Fibroblast of the aortic adventitia (primary cell): ENCODE data around the gene MSH3. TPM values are rescaled to one million over a fixed set of nuclear protein-coding genes. Genes with fewer than 3 reads are reported as not detected.

ENCODE experiments used
- DNase-seq: peaks from one replicate; pipeline ENCODE4 v3.0.0-alpha.2; 2010; ENCODE audit warnings: low read depth
- H3K4me3 ChIP-seq: 2 replicates; pipeline ENCODE4 v1.5.1; 2011; ENCODE audit warnings: low read depth, mild to moderate bottlenecking, control low read depth, low read length, moderate library complexity
- CTCF ChIP-seq: IDR thresholded peaks from 2 replicates; pipeline ENCODE4 v1.5.1; 2011; ENCODE audit warnings: mild to moderate bottlenecking, low read length, control low read depth, inconsistent platforms; ENCODE audit not compliant: insufficient read depth
- total RNA-seq: library from RNA; depleted of rRNA; stranded (reverse); fragments of >200 nt; gene quantifications from 2 replicates; pipeline ENCODE4 v1.2.3, GENCODE V29; 2012; ENCODE audit warnings: low replicate concordance

MSH3 gene
- total RNA-seq, 1 donor, result 25.0 TPM

GRCh38 chr5:80762573-80762972 is 108.1 kb downstream of the MSH3 start:
- TF ChIP-seq CTCF, result no peak
- DNase-seq, result no peak
- H3K4me3 ChIP-seq, result no peak overlapping the region

DNA sequence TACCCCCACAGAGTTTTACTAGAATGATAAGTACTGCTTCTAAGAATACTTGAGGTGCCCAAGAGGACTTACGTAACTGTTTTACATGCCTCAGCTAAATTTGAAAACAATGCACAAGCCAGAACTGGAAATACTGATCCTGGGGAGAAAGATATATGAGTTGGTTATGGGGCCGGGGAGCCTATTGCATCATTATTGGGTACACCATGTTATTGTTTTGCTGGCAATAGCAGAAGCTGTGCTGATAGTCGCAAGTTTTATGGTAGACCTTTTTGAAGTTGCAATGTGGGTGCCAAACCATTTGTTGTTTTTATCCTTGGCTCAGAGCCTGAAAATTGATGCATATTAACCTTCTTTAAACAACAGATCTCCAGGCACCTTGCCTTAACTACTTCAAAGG is 108.8 kb downstream of the MSH3 start:
- peak; percentile 14 for DNase-seq
- no peak for TF ChIP-seq CTCF
- H3K4me3 ChIP-seq, result no peak overlapping the region

- no peak overlapping the region for H3K4me3 ChIP-seq
- no peak for TF ChIP-seq CTCF
- no peak for DNase-seq
Observed at GRCh38 chr5:80763873-80764647, 109.6 kb downstream of the MSH3 start.

DNA sequence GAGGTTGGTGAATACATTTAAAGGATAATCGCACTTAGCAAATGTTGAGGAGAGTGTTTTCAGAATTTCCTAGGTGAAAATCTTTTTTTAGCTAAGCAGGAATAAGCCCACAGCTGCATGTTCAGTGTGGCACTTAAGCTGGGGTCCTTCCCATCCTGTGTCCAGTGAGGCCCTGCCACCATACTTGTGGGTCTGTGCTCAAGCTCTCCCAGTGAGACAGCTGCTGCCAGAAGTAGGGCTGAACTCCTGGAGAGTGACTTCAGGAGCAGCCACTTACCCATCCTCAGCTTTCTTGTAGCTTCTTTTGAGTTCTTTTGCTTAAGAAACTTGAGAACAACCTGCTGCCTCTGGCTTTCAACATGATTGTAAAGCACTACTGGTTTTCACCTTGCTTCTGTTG is 110.3 kb downstream of the MSH3 start:
- no peak overlapping the region for H3K4me3 ChIP-seq
- no peak for DNase-seq
- TF ChIP-seq CTCF, result no peak

DNA sequence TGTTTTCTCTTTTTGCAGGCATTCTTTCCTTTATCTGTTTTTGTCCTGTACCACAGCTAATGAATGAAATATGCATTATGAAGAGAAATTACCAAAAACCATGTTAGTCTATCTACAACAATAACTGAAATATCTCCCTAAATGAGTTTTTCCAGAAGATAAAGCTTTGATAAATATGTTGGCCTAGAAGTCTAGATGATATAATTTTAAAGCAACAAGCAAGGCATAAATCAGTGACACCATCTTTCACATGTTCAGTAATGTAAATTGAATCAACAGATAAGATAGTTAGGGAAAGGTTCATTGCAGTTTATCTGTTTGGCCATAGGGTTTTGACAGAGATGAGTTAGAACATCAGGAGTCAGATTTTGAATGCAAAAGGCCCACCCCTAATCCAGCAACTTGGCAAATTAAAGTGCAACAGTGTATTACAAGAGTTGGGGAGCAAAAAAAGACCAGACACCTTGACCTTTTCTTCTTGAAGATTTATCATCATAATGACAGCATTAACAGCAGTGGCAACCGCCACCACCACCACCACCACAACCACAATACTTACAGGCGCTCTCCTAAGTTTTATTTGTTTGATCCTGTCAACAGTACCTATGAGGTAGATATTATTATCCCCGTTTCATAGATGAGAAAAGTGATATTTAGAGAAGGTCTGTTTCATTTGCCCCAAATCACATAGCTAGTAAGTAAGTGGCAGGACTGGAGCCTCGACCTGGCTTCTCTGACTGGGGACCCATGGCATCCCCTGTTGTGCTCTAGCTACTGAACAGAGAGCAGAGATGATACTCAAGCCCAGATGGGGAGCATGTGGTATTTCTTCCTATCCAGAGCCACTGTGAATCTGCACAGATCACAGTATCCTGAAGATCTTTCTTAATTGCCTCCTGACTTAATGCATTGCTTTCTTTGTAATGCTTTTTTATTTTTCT is 123.2 kb downstream of the MSH3 start:
- no peak for TF ChIP-seq CTCF
- DNase-seq, result no peak
- H3K4me3 ChIP-seq, result no peak overlapping the region

- no peak for DNase-seq
- H3K4me3 ChIP-seq, result no peak overlapping the region
- no peak for TF ChIP-seq CTCF
Observed at GRCh38 chr5:80780024-80780423, 125.6 kb downstream of the MSH3 start.
